Measurements from ENCODE around the gene B4GALT3. TPM values are rescaled to one million over a fixed set of nuclear protein-coding genes. Genes with fewer than 3 reads are reported as not detected.

Gene B4GALT3
- polyA plus RNA-seq, 1 donor from 2014 or later = 43.7 TPM

GRCh38 chr1:161137881-161138280 is 39.4 kb downstream of the B4GALT3 start:
- Histone ChIP-seq H3K9me2 (ENCODE audit: insufficient read depth, low read length) (no peaks in the 10 kb centered on the region), H2AFZ (ENCODE audit: low read depth, low read length) (no peak overlapping the region), H3K79me2 (replicated peaks; ENCODE audit: insufficient read depth, low read length) (no peaks in the 10 kb centered on the region), H3K27me3 (ENCODE audit: insufficient read depth, low read depth, low read length) (no peaks in the 10 kb centered on the region), H3K4me3 (ENCODE audit: low read length) (no peak overlapping the region), H3K27ac (ENCODE audit: low read length) (no peak overlapping the region), H3K9me3 (ENCODE audit: low read length) (no peaks in the 10 kb centered on the region), H3K9ac (ENCODE audit: low read length) (no peak overlapping the region), H3K4me2 (ENCODE audit: low read length) (no peak overlapping the region), H4K20me1 (ENCODE audit: insufficient read depth) (no peaks in the 10 kb centered on the region), H3F3A (ENCODE audit: insufficient read depth, low read length, poor library complexity, severe bottlenecking) (no peaks in the 10 kb centered on the region), H3K36me3 (ENCODE audit: insufficient read depth, low read length) (no peaks in the 10 kb centered on the region)
- no peak for TF ChIP-seq SMC3 (conservative IDR thresholded peaks at IDR 0.05; ENCODE audit: poor library complexity)
- no peak for TF ChIP-seq EZH2 (IDR thresholded peaks at IDR 0.05; ENCODE audit: borderline replicate concordance, insufficient read depth, low read length, poor library complexity, severe bottlenecking)
- no peak for TF ChIP-seq RAD21 (conservative IDR thresholded peaks at IDR 0.05)
- no peak for TF ChIP-seq POLR2AphosphoS5 (IDR thresholded peaks at IDR 0.05)
- no peak for TF ChIP-seq MXI1 (conservative IDR thresholded peaks at IDR 0.05; ENCODE audit: poor library complexity, severe bottlenecking)
- no peak for TF ChIP-seq CTCF (IDR thresholded peaks at IDR 0.05; ENCODE audit: poor library complexity, severe bottlenecking)
- TF ChIP-seq, protein P1, sequence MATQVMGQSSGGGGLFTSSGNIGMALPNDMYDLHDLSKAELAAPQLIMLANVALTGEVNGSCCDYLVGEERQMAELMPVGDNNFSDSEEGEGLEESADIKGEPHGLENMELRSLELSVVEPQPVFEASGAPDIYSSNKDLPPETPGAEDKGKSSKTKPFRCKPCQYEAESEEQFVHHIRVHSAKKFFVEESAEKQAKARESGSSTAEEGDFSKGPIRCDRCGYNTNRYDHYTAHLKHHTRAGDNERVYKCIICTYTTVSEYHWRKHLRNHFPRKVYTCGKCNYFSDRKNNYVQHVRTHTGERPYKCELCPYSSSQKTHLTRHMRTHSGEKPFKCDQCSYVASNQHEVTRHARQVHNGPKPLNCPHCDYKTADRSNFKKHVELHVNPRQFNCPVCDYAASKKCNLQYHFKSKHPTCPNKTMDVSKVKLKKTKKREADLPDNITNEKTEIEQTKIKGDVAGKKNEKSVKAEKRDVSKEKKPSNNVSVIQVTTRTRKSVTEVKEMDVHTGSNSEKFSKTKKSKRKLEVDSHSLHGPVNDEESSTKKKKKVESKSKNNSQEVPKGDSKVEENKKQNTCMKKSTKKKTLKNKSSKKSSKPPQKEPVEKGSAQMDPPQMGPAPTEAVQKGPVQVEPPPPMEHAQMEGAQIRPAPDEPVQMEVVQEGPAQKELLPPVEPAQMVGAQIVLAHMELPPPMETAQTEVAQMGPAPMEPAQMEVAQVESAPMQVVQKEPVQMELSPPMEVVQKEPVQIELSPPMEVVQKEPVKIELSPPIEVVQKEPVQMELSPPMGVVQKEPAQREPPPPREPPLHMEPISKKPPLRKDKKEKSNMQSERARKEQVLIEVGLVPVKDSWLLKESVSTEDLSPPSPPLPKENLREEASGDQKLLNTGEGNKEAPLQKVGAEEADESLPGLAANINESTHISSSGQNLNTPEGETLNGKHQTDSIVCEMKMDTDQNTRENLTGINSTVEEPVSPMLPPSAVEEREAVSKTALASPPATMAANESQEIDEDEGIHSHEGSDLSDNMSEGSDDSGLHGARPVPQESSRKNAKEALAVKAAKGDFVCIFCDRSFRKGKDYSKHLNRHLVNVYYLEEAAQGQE (IDR thresholded peaks at IDR 0.05; ENCODE audit: borderline replicate concordance) = no peak
- TF ChIP-seq EP300 (conservative IDR thresholded peaks at IDR 0.05; ENCODE audit: poor library complexity, severe bottlenecking) = no peak
- TF ChIP-seq TAF1 (IDR thresholded peaks at IDR 0.05; ENCODE audit: low read depth) = no peak

DNA sequence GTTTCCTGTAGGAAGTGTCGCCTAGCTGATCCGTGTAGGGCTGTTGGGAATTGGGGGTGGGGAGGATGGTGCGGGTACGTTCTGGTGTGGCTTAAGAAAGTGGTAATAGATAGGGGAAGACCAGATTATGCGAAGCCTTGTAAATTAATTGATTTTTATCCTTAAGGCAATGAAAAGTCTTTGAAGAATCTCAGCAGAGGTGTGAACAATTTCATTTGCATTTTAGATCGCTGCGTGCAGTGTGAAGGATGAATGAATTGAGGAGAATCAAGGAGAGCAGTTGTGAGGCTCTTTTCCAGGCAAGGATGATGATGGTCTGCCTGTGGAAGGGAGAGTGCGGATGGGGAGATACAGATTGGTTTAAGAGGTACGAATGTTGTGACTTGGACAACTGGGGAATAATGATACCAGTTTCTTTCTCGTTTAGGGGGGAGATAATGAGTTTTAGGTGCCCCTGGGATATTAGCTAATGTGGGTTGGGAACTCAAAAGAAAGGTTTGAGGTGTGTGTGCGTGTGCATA is 44.0 kb downstream of the B4GALT3 start:
- Histone ChIP-seq H3K27ac (ENCODE audit: low read length) (peak overlapping the region; percentile 95), H3K4me2 (ENCODE audit: low read length) (peak overlapping the region; percentile 79), H2AFZ (ENCODE audit: low read depth, low read length) (peak overlapping the region; percentile 65), H3K27me3 (ENCODE audit: insufficient read depth, low read depth, low read length) (no peaks in the 10 kb centered on the region), H3K4me3 (ENCODE audit: low read length) (peak overlapping the region; percentile 73), H3K9me2 (ENCODE audit: insufficient read depth, low read length) (no peaks in the 10 kb centered on the region), H3K9ac (ENCODE audit: low read length) (peak overlapping the region; percentile 81), H3K36me3 (ENCODE audit: insufficient read depth, low read length) (no peaks in the 10 kb centered on the region), H3K9me3 (ENCODE audit: low read length) (no peaks in the 10 kb centered on the region), H3K79me2 (replicated peaks; ENCODE audit: insufficient read depth, low read length) (peaks cover 25% of the 10 kb centered on the region), H3F3A (ENCODE audit: insufficient read depth, low read length, poor library complexity, severe bottlenecking) (no peaks in the 10 kb centered on the region), H4K20me1 (ENCODE audit: insufficient read depth) (no peaks in the 10 kb centered on the region)
- TF ChIP-seq, protein P1 (IDR thresholded peaks at IDR 0.05; ENCODE audit: borderline replicate concordance) = peak; percentile 12
- TF ChIP-seq TAF1 (IDR thresholded peaks at IDR 0.05; ENCODE audit: low read depth) (peak; percentile 56), EZH2 (IDR thresholded peaks at IDR 0.05; ENCODE audit: borderline replicate concordance, insufficient read depth, low read length, poor library complexity, severe bottlenecking) (no peak), SMC3 (conservative IDR thresholded peaks at IDR 0.05; ENCODE audit: poor library complexity) (peak; percentile 40), RAD21 (conservative IDR thresholded peaks at IDR 0.05) (peak; percentile 30), CTCF (IDR thresholded peaks at IDR 0.05; ENCODE audit: poor library complexity, severe bottlenecking) (no peak), POLR2AphosphoS5 (IDR thresholded peaks at IDR 0.05) (peak; percentile 84), EP300 (conservative IDR thresholded peaks at IDR 0.05; ENCODE audit: poor library complexity, severe bottlenecking) (no peak), MXI1 (conservative IDR thresholded peaks at IDR 0.05; ENCODE audit: poor library complexity, severe bottlenecking) (no peak)
